Upper lobe of left lung (tissue), 6 donors: ENCODE data around the gene HAPSTR1. TPM values are rescaled to one million over a fixed set of nuclear protein-coding genes. Genes with fewer than 3 reads are reported as not detected.
A peak's percentile ranks its signal among the peaks of the same experiment; 100 is the strongest.

Source experiments
- ATAC-seq, 2 donors: fragments of 200-7000 bp; cut with Tn5 transposase; one replicate each; pipeline ENCODE4 v1.9.1; 2022; ENCODE audit warnings: mild to moderate bottlenecking in 2 of 2, moderate library complexity in 2 of 2; ENCODE audit not compliant: low FRiP score in 2 of 2
- DNase-seq, 2 donors: peaks; one replicate each; pipeline ENCODE4 v3.0.0-alpha.2; 2019 to 2020
- H3K27ac ChIP-seq, 4 donors: fragments of 200-600 bp; sonication (generic); one replicate each; pipeline ENCODE4 v1.5.1; 2016 to 2019
- H3K27me3 ChIP-seq, 4 donors: fragments of 200-600 bp; sonication (generic); one replicate each; pipeline ENCODE4 v1.5.1; 2017 to 2019
- H3K36me3 ChIP-seq, 4 donors: fragments of 200-600 bp; sonication (generic); one replicate each; pipeline ENCODE4 v1.5.1; 2016 to 2019
- H3K4me1 ChIP-seq, 4 donors: fragments of 200-600 bp; sonication (generic); one replicate each; pipeline ENCODE4 v1.5.1; 2018 to 2019
- H3K4me3 ChIP-seq, 4 donors: fragments of 200-600 bp; sonication (generic); one replicate each; pipeline ENCODE4 v1.5.1; 2017 to 2019; ENCODE audit warnings: mild to moderate bottlenecking in 2 of 4, moderate library complexity in 1 of 4
- H3K9me3 ChIP-seq, 4 donors: fragments of 200-600 bp; sonication (generic); one replicate each; pipeline ENCODE4 v1.5.1; 2018 to 2019
- CTCF ChIP-seq, 6 experiments: fragments of 450-650 bp in 4 of 6; fragments of 200-600 bp in 2 of 6; sonication (generic) in 2 of 6; IDR thresholded peaks; one replicate each; pipeline ENCODE4 v1.5.1; 2016 to 2019; ENCODE audit warnings: antibody characterized with exemption in 6 of 6
- EP300 ChIP-seq, 4 donors: sonication (generic); formaldehyde crosslinking; IDR thresholded peaks; one replicate each; pipeline ENCODE4 v1.5.1; 2017; ENCODE audit warnings: antibody characterized with exemption in 4 of 4, control low read depth in 2 of 4
- POLR2A ChIP-seq, 4 donors: fragments of 450-650 bp; IDR thresholded peaks; one replicate each; pipeline ENCODE4 v1.5.1; 2016 to 2017; ENCODE audit warnings: antibody characterized with exemption in 4 of 4, mild to moderate bottlenecking in 2 of 4
- POLR2AphosphoS5 ChIP-seq, 2 donors: sonication (generic); formaldehyde crosslinking; IDR thresholded peaks; one replicate each; pipeline ENCODE4 v1.5.1; 2017; ENCODE audit warnings: antibody characterized with exemption in 2 of 2
- WGBS, 2 donors: methylation state at CpG; one replicate each; pipeline ENCODE4 v1.1.5; 2017 to 2018; 5-methylcytosine and 5-hydroxymethylcytosine counted together
- total RNA-seq, 6 donors: library from RNA; depleted of rRNA in 4 of 6; stranded (reverse); fragments of >200 nt in 4 of 6; gene quantifications; one replicate each; pipeline versions ENCODE4 v1.1.0 to v1.2.1, GENCODE V29; 2016 to 2021
- donor health status: DM: no; HTN: no; CAD: no; lungs with moderate emphysema.
- donor health status: DM: no; HTN: yes; CAD: no; lungs with severe emphysema.

HAPSTR1 gene
- total RNA-seq, 6 donors from 2014 or later, result 37.3 to 62.9 (median 46.0) TPM

- 11 to 18% methylated on average over 1 of the region's 1 CpG for WGBS, 2 donors
- no peak for TF ChIP-seq CTCF (IDR thresholded peaks at IDR 0.05)
- TF ChIP-seq POLR2AphosphoS5 (IDR thresholded peaks at IDR 0.05), result no peak
- no peak for TF ChIP-seq EP300 (IDR thresholded peaks at IDR 0.05)
- no peak for TF ChIP-seq POLR2A (IDR thresholded peaks at IDR 0.05)
- peaks cover 67 to 81% (median 74%) of the 10 kb centered on the region in 4 donors for H3K4me1 ChIP-seq
These were observed 3.7 kb downstream of the HAPSTR1 start for GRCh38 chr16:9095171-9095570.

GRCh38 chr16:9095656-9096397, 4.4 kb downstream of the HAPSTR1 start:
- DNase-seq (no peak), ATAC-seq (no peak)
- Histone ChIP-seq H3K4me1 (peaks cover 74 to 81% (median 76%) of the 10 kb centered on the region in 4 donors), H3K4me3 (peak overlapping the region in 1 of 4 donors; percentile 77), H3K9me3 (no peaks in the 10 kb centered on the region), H3K27ac (peak overlapping the region in 1 of 4 donors; percentile 98), H3K36me3 (peaks cover 0 to 40% (median 13%) of the 10 kb centered on the region in 4 donors), H3K27me3 (no peaks in the 10 kb centered on the region)
- 38 to 92% methylated on average over 1 of the region's 1 CpG for WGBS, 2 donors
- TF ChIP-seq EP300 (IDR thresholded peaks at IDR 0.05) (no peak), CTCF (IDR thresholded peaks at IDR 0.05) (no peak), POLR2A (IDR thresholded peaks at IDR 0.05) (no peak), POLR2AphosphoS5 (IDR thresholded peaks at IDR 0.05) (no peak)

More at GRCh38 chr16:9095171-9095570, 3.7 kb downstream of the HAPSTR1 start:
- no peak for ATAC-seq
- no peak for DNase-seq
- Histone ChIP-seq H3K36me3 (peaks cover 0 to 37% (median 10%) of the 10 kb centered on the region in 4 donors), H3K27me3 (no peaks in the 10 kb centered on the region), H3K27ac (peak overlapping the region in 2 of 4 donors; percentile 23 to 98), H3K9me3 (no peaks in the 10 kb centered on the region), H3K4me3 (peak overlapping the region in 1 of 4 donors; percentile 77)

- Histone ChIP-seq H3K36me3 (peaks cover 0 to 46% (median 13%) of the 10 kb centered on the region in 4 donors), H3K9me3 (no peaks in the 10 kb centered on the region), H3K4me3 (no peak overlapping the region), H3K4me1 (peaks cover 80 to 86% (median 82%) of the 10 kb centered on the region in 4 donors), H3K27me3 (no peaks in the 10 kb centered on the region), H3K27ac (no peak overlapping the region)
- TF ChIP-seq EP300 (IDR thresholded peaks at IDR 0.05), result no peak
- TF ChIP-seq POLR2A (IDR thresholded peaks at IDR 0.05), result no peak
- no peak for TF ChIP-seq POLR2AphosphoS5 (IDR thresholded peaks at IDR 0.05)
- TF ChIP-seq CTCF (IDR thresholded peaks at IDR 0.05), result no peak
- no peak for ATAC-seq
- no peak for DNase-seq
- 72 to 78% methylated on average over 2 of the region's 2 CpGs for WGBS, 2 donors
These were observed 5.0 kb downstream of the HAPSTR1 start for GRCh38 chr16:9096416-9096952.

- Histone ChIP-seq H3K27me3 (no peaks in the 10 kb centered on the region), H3K27ac (peak overlapping the region in 3 of 4 donors; percentile 27 to 71 (median 68)), H3K4me1 (peaks cover 90 to 97% (median 92%) of the 10 kb centered on the region in 4 donors), H3K9me3 (no peaks in the 10 kb centered on the region), H3K4me3 (no peak overlapping the region), H3K36me3 (peaks cover 0 to 53% (median 15%) of the 10 kb centered on the region in 4 donors)
- 73 to 77% methylated on average over 9 to 10 of the region's 10 CpGs for WGBS, 2 donors
- TF ChIP-seq POLR2A (IDR thresholded peaks at IDR 0.05) (no peak), EP300 (IDR thresholded peaks at IDR 0.05) (no peak), CTCF (IDR thresholded peaks at IDR 0.05) (no peak)
- ATAC-seq (no peak), DNase-seq (no peak)
These were observed 6.1 kb downstream of the HAPSTR1 start for GRCh38 chr16:9097266-9098219.
